ENCODE data around the gene PRKD2.
A peak's percentile ranks its signal among the peaks of the same experiment; 100 is the strongest.

- peak; percentile 51 to 78 (median 65) for TF ChIP-seq CTCF (IDR thresholded peaks at IDR 0.05)
- no peak for TF ChIP-seq POLR2A (IDR thresholded peaks at IDR 0.05)
Measured at GRCh38 chr19:46748325-46749109, 31.6 kb upstream of the PRKD2 start.
